ENCODE results near the gene STK33.

Gene STK33

GRCh38 chr11:8603696-8604077, 9.7 kb upstream of the STK33 start:
- no peak for TF ChIP-seq CTCF (IDR thresholded peaks at IDR 0.05; ENCODE audit: insufficient read depth, missing control alignments)
- no peak for DNase-seq (ENCODE audit: insufficient read length, low spot score)
- FAIRE-seq = no peak

DNA sequence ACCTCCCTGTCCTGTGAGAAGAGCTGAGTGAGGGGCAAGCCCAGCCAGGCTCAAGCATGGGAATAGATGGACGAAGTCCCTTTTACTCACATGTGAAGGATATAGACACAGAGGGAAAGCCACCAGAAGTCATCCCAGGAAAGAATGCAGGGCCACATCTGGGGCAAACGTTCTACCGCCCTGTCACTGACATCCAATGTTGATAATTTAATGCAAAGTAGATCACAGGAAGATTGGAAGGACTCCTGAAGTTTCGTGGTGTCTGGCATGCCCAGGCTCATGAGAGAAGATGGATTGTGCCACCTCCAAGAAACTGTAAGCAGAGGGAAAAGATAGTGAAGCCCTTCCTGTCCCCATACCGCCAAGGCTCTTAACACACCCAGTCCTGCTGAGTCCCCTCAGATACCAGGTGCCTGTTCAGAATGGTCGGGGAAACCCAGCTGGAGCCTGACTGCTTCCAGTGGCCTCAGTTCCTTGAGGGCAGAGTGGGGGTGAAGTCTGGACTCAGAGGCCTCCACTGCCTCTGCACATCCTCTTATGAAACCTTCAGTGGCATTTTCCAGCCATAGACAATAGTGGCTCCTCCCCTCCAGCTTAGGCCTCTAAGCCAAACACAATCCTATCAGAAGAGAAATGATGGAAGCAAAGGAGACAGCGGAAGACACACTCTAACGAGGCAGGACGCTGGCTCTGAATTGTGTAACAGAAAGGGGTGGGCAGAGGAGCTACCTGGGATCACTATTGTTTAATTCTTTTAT, 7.5 kb upstream of the STK33 start:
- no peak for TF ChIP-seq CTCF (IDR thresholded peaks at IDR 0.05; ENCODE audit: insufficient read depth, missing control alignments)
- FAIRE-seq = no peak
- no peak for DNase-seq (ENCODE audit: insufficient read length, low spot score)

GRCh38 chr11:8598506-8598905, 4.5 kb upstream of the STK33 start:
- DNase-seq (ENCODE audit: insufficient read length, low spot score) (no peak), FAIRE-seq (no peak)
- no peak for TF ChIP-seq CTCF (IDR thresholded peaks at IDR 0.05; ENCODE audit: insufficient read depth, missing control alignments)

DNA sequence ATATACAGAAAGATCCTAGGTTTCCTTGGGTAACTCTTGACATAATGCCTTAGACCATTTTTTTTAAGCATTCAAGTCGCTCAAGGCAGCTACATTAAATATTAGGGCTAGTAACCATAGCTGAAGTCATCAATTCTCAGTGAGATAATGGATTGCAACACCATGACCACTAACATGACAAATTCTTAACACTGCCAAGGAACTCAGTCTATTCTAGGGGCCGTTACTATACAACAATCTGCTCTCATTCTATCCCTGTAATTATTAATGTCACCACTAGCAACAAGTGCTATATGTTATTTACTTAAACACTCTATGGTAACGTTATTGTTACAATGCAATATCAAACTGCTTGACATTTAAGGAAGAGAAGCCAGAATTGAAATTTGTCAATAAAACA, 3.2 kb upstream of the STK33 start:
- FAIRE-seq = no peak
- no peak for DNase-seq (ENCODE audit: insufficient read length, low spot score)
- no peak for TF ChIP-seq CTCF (IDR thresholded peaks at IDR 0.05; ENCODE audit: insufficient read depth, missing control alignments)

DNA sequence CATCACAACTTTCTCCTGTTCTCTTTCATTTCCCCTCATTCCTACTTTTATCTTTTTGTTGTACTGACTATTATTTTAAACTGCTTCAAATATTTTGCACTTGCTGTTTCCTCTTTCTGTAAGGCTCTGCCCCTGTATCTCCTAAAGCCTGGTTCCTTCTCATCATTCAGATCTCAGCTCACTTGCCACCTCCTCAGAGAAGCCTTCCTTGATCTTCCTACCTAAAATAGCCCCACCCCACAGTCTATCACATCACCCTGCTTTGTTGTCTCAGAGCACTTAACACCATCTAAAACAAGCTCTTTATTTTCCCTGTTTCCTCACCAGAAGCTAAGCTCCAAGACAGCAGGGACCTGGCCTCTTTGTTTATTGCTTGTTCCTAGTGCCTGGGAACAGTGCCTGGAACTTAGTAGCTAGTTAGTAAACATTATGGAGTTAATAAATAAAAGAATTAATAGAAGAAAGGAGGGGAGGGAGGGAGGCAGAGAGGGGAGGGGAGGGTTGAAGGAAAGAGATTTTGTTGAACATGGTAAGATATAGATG, 2.5 kb upstream of the STK33 start:
- DNase-seq (ENCODE audit: insufficient read length, low spot score) (no peak), FAIRE-seq (no peak)
- no peak for TF ChIP-seq CTCF (IDR thresholded peaks at IDR 0.05; ENCODE audit: insufficient read depth, missing control alignments)

- no peak for TF ChIP-seq CTCF (IDR thresholded peaks at IDR 0.05; ENCODE audit: insufficient read depth, missing control alignments)
- FAIRE-seq (peak; percentile 11), DNase-seq (ENCODE audit: insufficient read length, low spot score) (no peak)
These were observed 573 bp downstream of the STK33 start for GRCh38 chr11:8593455-8593854.

DNA sequence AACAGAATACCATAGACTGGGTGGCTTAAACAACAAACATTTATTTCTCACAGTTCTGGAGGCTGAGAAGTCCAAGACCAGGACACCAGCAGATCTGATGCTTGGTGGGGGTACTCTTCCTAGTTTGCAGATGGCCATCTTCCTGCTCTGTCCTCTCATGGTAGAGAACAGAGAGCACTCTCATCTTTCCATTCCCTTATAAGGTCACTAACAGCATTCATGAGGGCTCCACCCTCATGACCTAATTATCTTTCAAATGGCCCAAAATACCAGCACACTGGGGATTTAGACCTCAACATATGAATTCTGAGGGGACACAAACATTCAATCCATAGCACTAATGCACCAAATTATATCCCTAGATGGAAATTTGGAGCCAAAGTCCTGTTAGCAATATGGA, 6.1 kb downstream of the STK33 start:
- TF ChIP-seq CTCF (IDR thresholded peaks at IDR 0.05; ENCODE audit: insufficient read depth, missing control alignments) = no peak
- no peak for FAIRE-seq

More for the DNA sequence above, 6.1 kb downstream of the STK33 start:
- no peak for DNase-seq (ENCODE audit: insufficient read length, low spot score)
